Measurements from ENCODE around the gene DNAI2. TPM values are rescaled to one million over a fixed set of nuclear protein-coding genes. Genes with fewer than 3 reads are reported as not detected.

DNAI2 gene
- total RNA-seq, 1 donor: not detected

- H3K36me3 ChIP-seq (ENCODE audit: insufficient read depth, low read length): no peaks in the 10 kb centered on the region
- no peaks in the 10 kb centered on the region for H4K20me1 ChIP-seq (ENCODE audit: insufficient read depth, low read length)
- H3K4me3 ChIP-seq (ENCODE audit: insufficient read depth, low read length): no peak overlapping the region
- H3K27me3 ChIP-seq (ENCODE audit: insufficient read depth, low read length): no peaks in the 10 kb centered on the region
- no peak overlapping the region for H3K4me2 ChIP-seq (ENCODE audit: insufficient read depth, low read length)
- no peak overlapping the region for H3K27ac ChIP-seq (ENCODE audit: low read depth, low read length)
- H3K79me2 ChIP-seq (ENCODE audit: insufficient read depth, low read length): no peaks in the 10 kb centered on the region
- H2AFZ ChIP-seq (ENCODE audit: low read length): no peak overlapping the region
- TF ChIP-seq CTCF (IDR thresholded peaks at IDR 0.05; ENCODE audit: extremely low read depth, low read depth, low read length): no peak
- no peaks in the 10 kb centered on the region for H3K9me3 ChIP-seq (ENCODE audit: low read depth, low read length)
- peak; percentile 70 for DNase-seq (ENCODE audit: insufficient read length, low spot score, missing footprints)
- H3K4me1 ChIP-seq (ENCODE audit: insufficient read depth, low read length): no peaks in the 10 kb centered on the region
These were observed 44.4 kb downstream of the DNAI2 start for GRCh38 chr17:74318391-74318790.

DNA sequence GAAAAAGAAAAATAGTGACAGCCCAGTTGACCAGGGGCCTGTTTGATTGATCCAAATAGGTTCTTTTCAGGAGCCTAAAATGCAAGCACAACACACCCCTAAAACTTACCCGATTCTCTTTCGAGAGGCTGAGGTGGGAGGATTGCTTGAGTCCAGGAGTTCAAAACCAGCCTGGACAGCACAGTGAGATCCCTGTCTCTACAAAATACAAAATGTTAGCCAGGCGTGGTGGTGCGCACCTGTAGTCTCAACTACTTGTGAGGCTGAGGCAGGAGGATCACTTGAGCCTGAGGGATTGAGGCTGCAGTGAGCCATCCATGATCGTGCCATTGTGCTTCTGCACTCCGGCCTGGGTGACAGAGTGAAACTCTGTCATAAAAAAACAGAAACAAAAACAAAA lies 50.5 kb downstream of the DNAI2 start:
- H3K79me2 ChIP-seq (ENCODE audit: insufficient read depth, low read length): no peaks in the 10 kb centered on the region
- no peaks in the 10 kb centered on the region for H3K9me3 ChIP-seq (ENCODE audit: low read depth, low read length)
- H4K20me1 ChIP-seq (ENCODE audit: insufficient read depth, low read length): no peaks in the 10 kb centered on the region
- no peak overlapping the region for H3K4me3 ChIP-seq (ENCODE audit: insufficient read depth, low read length)
- H3K4me1 ChIP-seq (ENCODE audit: insufficient read depth, low read length): no peaks in the 10 kb centered on the region
- peaks cover 13% of the 10 kb centered on the region for H3K27me3 ChIP-seq (ENCODE audit: insufficient read depth, low read length)
- H3K4me2 ChIP-seq (ENCODE audit: insufficient read depth, low read length): no peak overlapping the region
- H3K36me3 ChIP-seq (ENCODE audit: insufficient read depth, low read length): no peaks in the 10 kb centered on the region
- DNase-seq (ENCODE audit: insufficient read length, low spot score, missing footprints): peak; percentile 25
- TF ChIP-seq CTCF (IDR thresholded peaks at IDR 0.05; ENCODE audit: extremely low read depth, low read depth, low read length): no peak
- H2AFZ ChIP-seq (ENCODE audit: low read length): no peak overlapping the region
- no peak overlapping the region for H3K27ac ChIP-seq (ENCODE audit: low read depth, low read length)

DNA sequence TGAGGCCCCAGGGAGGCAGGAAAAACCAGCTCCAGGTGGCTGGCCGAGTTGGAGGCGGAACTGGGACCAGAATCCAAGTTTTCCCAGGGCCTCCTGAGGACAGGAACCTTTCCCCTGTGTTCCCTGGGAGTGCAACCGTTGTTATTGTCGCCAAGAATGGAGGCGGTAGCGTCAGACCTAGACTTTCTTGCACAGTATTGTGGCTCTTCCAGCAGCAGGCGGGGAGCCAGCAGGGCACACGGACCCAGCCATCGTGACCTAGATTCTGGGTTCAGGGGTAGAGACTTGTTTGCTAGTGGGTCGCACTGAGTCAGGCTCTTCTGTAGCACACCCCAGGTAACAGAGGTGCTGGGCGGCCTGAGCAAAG lies 51.3 kb downstream of the DNAI2 start:
- peak; percentile 81 for DNase-seq (ENCODE audit: insufficient read length, low spot score, missing footprints)
- H3K4me2 ChIP-seq (ENCODE audit: insufficient read depth, low read length): no peak overlapping the region
- H3K9me3 ChIP-seq (ENCODE audit: low read depth, low read length): no peaks in the 10 kb centered on the region
- H4K20me1 ChIP-seq (ENCODE audit: insufficient read depth, low read length): no peaks in the 10 kb centered on the region
- H3K27me3 ChIP-seq (ENCODE audit: insufficient read depth, low read length): peaks cover 13% of the 10 kb centered on the region
- no peak overlapping the region for H3K4me3 ChIP-seq (ENCODE audit: insufficient read depth, low read length)
- no peaks in the 10 kb centered on the region for H3K4me1 ChIP-seq (ENCODE audit: insufficient read depth, low read length)
- no peaks in the 10 kb centered on the region for H3K36me3 ChIP-seq (ENCODE audit: insufficient read depth, low read length)
- TF ChIP-seq CTCF (IDR thresholded peaks at IDR 0.05; ENCODE audit: extremely low read depth, low read depth, low read length): no peak
- H3K79me2 ChIP-seq (ENCODE audit: insufficient read depth, low read length): no peaks in the 10 kb centered on the region
- no peak overlapping the region for H3K27ac ChIP-seq (ENCODE audit: low read depth, low read length)
- no peak overlapping the region for H2AFZ ChIP-seq (ENCODE audit: low read length)

DNA sequence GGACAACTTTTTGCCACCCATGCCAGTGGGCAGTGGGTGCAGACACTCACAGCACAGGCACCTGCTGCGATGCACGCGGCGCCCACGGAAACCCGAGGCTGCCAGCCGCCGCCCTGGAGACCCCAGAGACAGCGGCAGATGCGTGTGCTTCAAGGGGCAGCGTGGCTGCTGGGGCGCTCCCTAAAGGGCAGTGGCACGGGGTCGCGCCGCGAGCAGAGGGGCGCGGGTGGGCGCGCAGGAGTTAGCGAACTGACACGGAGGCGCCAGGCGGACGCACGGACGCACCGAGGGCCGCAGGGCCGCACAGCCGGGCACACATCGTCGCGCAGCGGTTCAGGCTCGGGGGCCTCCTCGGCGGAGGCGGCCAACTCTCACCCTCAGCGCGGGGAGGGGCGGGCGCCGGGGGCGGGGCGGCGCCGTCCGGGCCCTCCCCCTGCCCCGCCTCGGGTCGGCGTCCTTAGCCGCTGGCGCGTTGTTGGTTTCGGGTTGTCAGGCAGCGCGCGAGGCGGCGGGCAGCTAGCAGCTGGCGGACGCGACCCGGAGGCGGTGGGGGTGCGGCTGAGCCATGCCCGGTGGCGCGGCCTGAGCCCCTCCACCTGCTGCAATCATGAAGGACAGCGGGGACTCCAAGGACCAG lies 51.8 kb downstream of the DNAI2 start, which contains the start of gene KIF19:
Gene KIF19 (plus strand): TSS at position 484 of the 637 bp plus-strand sequence. CDS start 124 bp downstream, at position 608.
- Histone ChIP-seq H3K4me2 (ENCODE audit: insufficient read depth, low read length) (no peak within 1 kb of the TSS), H3K27me3 (ENCODE audit: insufficient read depth, low read length) (peaks cover 13% of the 10 kb centered on the region), H3K79me2 (ENCODE audit: insufficient read depth, low read length) (no peaks in the 10 kb centered on the region), H3K27ac (ENCODE audit: low read depth, low read length) (no peak within 1 kb of the TSS), H3K4me1 (ENCODE audit: insufficient read depth, low read length) (no peaks in the 10 kb centered on the region), H3K4me3 (ENCODE audit: insufficient read depth, low read length) (no peak within 1 kb of the TSS), H3K36me3 (ENCODE audit: insufficient read depth, low read length) (no peaks in the 10 kb centered on the region), H2AFZ (ENCODE audit: low read length) (no peak within 1 kb of the TSS), H4K20me1 (ENCODE audit: insufficient read depth, low read length) (no peaks in the 10 kb centered on the region), H3K9me3 (ENCODE audit: low read depth, low read length) (no peaks in the 10 kb centered on the region)
- DNase-seq (ENCODE audit: insufficient read length, low spot score, missing footprints): peak; percentile 81
- no peak for TF ChIP-seq CTCF (IDR thresholded peaks at IDR 0.05; ENCODE audit: extremely low read depth, low read depth, low read length)
